Measurements from ENCODE around the gene SNIP1.
"Not testable (repeated sequence)": the region's sequence is repeated elsewhere in the genome, so short reads cannot be mapped to it uniquely, and the experiment has no call there.

Gene SNIP1

DNA sequence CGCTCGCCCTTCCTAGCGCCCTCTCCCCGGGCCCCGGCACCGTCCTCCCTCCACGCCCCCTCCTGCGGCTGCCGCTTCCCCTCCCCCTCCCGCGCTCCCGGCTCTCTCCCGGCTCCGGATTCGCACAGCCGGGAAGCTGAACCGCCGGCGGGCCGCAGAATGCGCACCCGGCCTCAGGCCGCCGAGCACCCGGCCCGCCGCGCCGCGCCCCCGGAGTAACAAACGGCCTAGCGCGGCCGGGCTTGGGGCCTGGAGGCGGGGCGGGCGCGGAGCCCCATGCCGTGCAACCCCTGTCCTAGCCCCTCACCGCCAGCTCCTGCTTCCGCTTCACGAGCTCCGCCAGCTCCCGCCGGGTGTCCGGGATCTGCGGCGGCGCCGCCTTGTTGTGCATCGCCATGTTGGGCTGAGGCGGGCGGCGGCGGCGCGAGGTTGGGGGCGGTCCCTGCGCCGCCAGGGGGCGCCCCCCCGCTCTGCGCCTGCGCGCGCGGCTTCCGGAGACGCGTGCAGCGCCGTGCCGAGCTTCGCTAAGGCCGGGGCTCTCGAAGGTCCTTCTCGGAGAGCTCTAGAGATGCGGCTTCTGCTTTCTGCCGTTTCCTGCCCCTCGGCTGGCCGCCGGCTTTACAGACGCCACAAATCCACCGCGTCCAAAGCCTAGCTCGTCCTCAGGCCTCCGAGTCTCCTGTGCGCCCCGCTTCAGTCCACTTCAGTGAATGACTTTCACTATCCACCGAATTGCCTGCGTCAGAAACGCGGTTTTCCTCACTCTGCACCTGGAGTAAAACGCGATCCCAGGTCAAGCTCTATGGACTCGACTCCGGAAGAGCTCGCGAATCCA is 39.5 kb downstream of the SNIP1 start, which contains the start of gene MEAF6:
MEAF6 (minus strand) TSS at position 417 of the 835 bp plus-strand sequence; CDS start at position 397, 20 bp downstream.
- peak; percentile 33 for DNase-seq (ENCODE audit: low read depth)
- TF ChIP-seq CTCF (conservative IDR thresholded peaks at IDR 0.05; ENCODE audit: low read depth, low read length), result peak; percentile 34

DNA sequence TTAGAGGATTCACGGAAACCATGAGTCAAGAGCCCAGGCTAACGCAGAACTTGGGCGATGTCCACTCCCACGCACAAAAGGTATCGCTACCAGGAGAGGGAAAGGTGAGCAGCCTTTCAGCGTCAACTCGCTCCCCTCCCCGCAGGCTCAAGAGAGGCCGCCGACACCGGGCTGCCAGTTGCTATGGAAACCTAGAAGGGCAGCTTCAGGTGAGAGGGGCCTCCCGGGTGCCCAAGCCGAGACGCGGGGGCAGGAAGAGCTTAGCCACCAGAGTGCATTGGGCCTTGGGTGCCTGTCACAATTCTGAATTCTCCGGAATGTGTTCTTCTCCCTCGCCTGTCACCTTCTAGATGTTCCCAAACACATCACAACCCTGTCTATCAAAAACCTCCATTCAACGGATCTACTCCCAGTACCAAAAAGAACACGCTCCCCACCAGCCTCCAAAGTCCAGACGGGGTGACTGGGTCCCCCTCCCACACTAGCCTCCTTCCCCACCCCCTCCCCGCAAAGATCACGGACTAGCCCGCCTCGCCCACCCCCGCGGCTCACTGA is 40.2 kb downstream of the SNIP1 start:
- DNase-seq (ENCODE audit: low read depth), result no peak
- TF ChIP-seq CTCF (conservative IDR thresholded peaks at IDR 0.05; ENCODE audit: low read depth, low read length), result no peak
- peak overlapping the region; percentile 87 for H3K4me3 ChIP-seq (ENCODE audit: low read length)

More for the DNA sequence above, 39.5 kb downstream of the SNIP1 start, which contains the start of gene MEAF6:
- H3K4me3 ChIP-seq (ENCODE audit: low read length), result peak within 1 kb of the TSS; percentile 87

DNA sequence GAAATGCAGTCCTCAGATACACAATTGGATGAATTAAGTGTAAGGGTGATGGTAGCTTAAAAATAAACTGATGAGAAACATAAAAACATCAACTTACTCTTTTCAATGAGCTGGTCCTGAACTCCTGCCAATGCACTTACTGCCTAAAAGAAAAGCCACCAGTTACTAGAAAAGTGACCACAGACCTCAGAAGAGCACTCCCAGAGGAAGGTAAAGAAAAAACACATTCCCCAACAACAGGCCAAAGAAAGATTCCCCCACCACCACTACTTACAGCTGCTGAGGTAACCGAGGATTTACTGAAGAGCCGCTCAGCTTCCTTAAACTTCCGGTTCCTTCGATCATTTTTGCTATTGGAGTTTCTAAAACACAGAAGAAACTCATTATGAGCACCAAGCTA is 44.9 kb downstream of the SNIP1 start:
- no peak overlapping the region for H3K4me3 ChIP-seq (ENCODE audit: low read length)
- no peak for DNase-seq (ENCODE audit: low read depth)
- peak; percentile 29 for TF ChIP-seq CTCF (conservative IDR thresholded peaks at IDR 0.05; ENCODE audit: low read depth, low read length)

- no peak overlapping the region for H3K4me3 ChIP-seq (ENCODE audit: low read length)
- no peak for TF ChIP-seq CTCF (conservative IDR thresholded peaks at IDR 0.05; ENCODE audit: low read depth, low read length)
- no peak for DNase-seq (ENCODE audit: low read depth)
These were observed 47.4 kb downstream of the SNIP1 start for GRCh38 chr1:37506740-37507139.

- DNase-seq (ENCODE audit: low read depth); H3K4me3 ChIP-seq (ENCODE audit: low read length): not testable (repeated sequence)
These were observed 51.3 kb downstream of the SNIP1 start for GRCh38 chr1:37502791-37503190.

DNA sequence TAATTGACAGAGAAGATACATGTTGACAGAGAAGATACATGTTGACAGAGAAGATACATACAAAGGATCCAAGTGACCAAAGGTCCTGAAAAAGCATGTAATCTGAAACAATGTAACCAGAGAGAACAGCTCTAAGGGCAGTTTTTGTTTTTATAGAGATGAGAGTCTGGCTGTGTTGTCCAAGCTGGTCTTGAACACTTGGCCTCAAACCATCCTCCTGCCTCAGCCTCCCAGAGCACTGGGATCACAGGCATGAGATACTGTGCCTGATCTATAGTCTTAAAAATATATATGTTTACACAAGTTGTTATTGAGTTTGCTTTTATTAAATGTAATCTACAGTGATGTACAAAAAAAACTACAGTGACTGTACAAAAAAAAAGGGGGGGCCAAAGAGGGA is 52.0 kb downstream of the SNIP1 start:
- H3K4me3 ChIP-seq (ENCODE audit: low read length), result no peak overlapping the region
- TF ChIP-seq CTCF (conservative IDR thresholded peaks at IDR 0.05; ENCODE audit: low read depth, low read length), result no peak
- no peak for DNase-seq (ENCODE audit: low read depth)

DNA sequence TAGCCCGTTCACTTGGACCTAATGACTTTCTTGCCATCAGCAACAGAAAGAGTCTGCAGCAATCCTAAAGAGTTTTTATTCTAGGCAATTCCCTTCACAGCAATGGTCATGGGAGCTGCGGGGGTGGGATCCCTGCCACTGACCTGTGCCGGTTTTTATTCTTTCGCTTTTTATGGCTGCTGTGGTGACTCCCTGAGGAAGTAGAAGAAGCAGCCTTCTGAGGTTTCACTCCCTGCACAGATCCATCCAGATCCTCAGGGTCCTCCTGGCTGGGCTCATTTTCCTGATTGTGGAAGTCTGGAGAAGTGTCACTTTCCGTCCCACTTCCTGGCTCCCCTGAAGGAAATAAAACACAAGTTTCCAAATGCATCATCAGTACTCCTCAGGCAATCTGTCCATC is 52.4 kb downstream of the SNIP1 start:
- no peak overlapping the region for H3K4me3 ChIP-seq (ENCODE audit: low read length)
- DNase-seq (ENCODE audit: low read depth), result no peak
- no peak for TF ChIP-seq CTCF (conservative IDR thresholded peaks at IDR 0.05; ENCODE audit: low read depth, low read length)

Data from retinal pigment epithelial cell (primary cell).